Measurements from ENCODE around the gene RTTN. TPM values are rescaled to one million over a fixed set of nuclear protein-coding genes. Genes with fewer than 3 reads are reported as not detected.

The RTTN gene
- total RNA-seq, 6 experiments from 2014 or later, result 7.7 to 15.9 (median 11.7) TPM

DNA sequence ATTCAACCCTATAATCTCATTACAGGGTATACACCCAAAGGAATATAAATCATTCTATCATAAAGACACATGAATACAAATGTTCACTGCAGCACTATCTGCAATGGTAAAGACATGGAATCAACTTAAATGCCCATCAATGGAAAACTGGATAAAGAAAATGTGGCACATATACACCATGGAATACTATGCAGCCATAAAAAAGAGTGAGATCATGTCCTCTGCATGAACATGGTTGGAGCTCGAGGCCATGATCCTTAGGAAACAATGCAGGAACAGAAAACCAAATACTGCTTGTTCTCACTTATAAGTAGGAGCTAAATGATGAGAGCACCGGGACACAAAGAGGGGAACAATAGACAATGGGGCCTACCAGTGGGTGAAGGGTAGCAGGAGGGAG, 169.3 kb downstream of the RTTN start:
- no peak for DNase-seq
- peaks cover 18% of the 10 kb centered on the region for H3K4me1 Mint-ChIP-seq (ENCODE audit: low read depth)
- TF ChIP-seq, protein P1, sequence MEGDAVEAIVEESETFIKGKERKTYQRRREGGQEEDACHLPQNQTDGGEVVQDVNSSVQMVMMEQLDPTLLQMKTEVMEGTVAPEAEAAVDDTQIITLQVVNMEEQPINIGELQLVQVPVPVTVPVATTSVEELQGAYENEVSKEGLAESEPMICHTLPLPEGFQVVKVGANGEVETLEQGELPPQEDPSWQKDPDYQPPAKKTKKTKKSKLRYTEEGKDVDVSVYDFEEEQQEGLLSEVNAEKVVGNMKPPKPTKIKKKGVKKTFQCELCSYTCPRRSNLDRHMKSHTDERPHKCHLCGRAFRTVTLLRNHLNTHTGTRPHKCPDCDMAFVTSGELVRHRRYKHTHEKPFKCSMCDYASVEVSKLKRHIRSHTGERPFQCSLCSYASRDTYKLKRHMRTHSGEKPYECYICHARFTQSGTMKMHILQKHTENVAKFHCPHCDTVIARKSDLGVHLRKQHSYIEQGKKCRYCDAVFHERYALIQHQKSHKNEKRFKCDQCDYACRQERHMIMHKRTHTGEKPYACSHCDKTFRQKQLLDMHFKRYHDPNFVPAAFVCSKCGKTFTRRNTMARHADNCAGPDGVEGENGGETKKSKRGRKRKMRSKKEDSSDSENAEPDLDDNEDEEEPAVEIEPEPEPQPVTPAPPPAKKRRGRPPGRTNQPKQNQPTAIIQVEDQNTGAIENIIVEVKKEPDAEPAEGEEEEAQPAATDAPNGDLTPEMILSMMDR (IDR thresholded peaks at IDR 0.05), result no peak
- no peak overlapping the region for H3K27ac Mint-ChIP-seq
- no peak overlapping the region for H3K4me3 Mint-ChIP-seq
- H3K27me3 Mint-ChIP-seq (ENCODE audit: insufficient read depth), result no peaks in the 10 kb centered on the region
- peaks cover 49% of the 10 kb centered on the region for H3K36me3 Mint-ChIP-seq (ENCODE audit: low read depth)
- no peaks in the 10 kb centered on the region for H3K9me3 Mint-ChIP-seq

DNA sequence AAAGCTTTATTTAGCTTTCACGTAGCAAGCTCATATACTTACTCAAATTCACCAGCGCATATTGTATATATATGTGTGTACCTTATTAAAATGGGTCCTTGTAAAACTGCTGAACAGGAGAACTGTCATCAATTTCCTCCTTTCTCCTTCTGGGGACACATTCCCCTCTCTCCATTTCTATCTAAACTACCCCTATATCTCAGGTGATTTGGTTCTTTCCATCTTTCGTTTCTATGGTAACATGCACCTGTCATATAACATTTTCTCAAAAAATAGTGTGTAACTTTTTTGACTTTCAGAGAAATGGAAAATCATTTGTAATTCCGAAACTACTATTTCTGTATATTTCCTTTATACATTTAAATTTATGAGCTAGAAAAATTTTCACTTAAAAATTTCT, 174.3 kb downstream of the RTTN start:
- H3K4me1 Mint-ChIP-seq (ENCODE audit: low read depth), result no peaks in the 10 kb centered on the region

DNA sequence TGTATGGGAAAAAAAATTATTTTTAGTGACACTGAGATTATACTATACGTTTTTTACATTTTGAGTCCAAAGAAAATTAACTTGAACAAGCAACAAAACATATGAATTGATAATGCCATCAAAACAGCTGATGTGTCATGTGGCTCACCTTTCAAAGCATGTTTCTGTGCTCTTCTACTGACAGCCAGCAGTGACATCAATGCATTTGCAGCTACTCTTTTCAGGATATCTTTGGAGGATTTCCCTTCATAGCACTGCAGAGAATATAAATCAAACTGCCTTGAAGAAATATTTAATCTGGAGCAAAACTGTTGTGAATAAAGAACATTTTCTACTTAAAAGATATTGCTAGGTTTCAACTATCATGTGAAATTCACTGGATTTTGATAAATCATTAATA, 174.8 kb downstream of the RTTN start:
- no peaks in the 10 kb centered on the region for H3K9me3 Mint-ChIP-seq
- H3K27ac Mint-ChIP-seq, result no peak overlapping the region
- no peaks in the 10 kb centered on the region for H3K4me1 Mint-ChIP-seq (ENCODE audit: low read depth)
- H3K36me3 Mint-ChIP-seq (ENCODE audit: low read depth), result peaks cover 34% of the 10 kb centered on the region
- H3K4me3 Mint-ChIP-seq, result no peak overlapping the region
- TF ChIP-seq, protein P1 (IDR thresholded peaks at IDR 0.05), result no peak
- H3K27me3 Mint-ChIP-seq (ENCODE audit: insufficient read depth), result no peaks in the 10 kb centered on the region; the same call in 1 of the 2 replicates
- DNase-seq, result no peak

More for the DNA sequence above, 174.3 kb downstream of the RTTN start:
- H3K27me3 Mint-ChIP-seq (ENCODE audit: insufficient read depth), result no peaks in the 10 kb centered on the region; the same call in 1 of the 2 replicates
- H3K36me3 Mint-ChIP-seq (ENCODE audit: low read depth), result peaks cover 34% of the 10 kb centered on the region
- H3K9me3 Mint-ChIP-seq, result no peaks in the 10 kb centered on the region
- no peak for DNase-seq
- no peak overlapping the region for H3K27ac Mint-ChIP-seq
- H3K4me3 Mint-ChIP-seq, result no peak overlapping the region
- TF ChIP-seq, protein P1 (IDR thresholded peaks at IDR 0.05), result no peak

DNA sequence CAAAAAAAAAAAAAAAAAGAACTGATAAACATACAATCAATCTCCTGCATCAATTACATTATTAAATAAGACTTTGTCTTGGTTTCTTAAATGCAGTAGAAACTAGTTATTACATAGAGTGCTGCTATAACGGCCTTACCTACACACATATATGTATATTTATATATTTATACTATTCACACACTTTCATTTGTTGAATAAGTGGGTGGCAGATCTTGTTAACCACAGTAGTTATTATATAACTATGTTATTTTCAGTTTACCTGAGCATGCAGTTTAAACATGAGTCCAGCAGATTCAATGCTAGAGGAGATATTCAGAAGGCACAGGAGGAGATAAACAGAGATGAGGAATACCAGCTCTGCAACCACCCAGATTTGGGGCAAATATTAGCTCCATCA, 176.3 kb downstream of the RTTN start:
- Mint-ChIP-seq H3K27me3 (ENCODE audit: insufficient read depth) (no peaks in the 10 kb centered on the region; the same call in 1 of the 2 replicates), H3K36me3 (ENCODE audit: low read depth) (peaks cover 36% of the 10 kb centered on the region), H3K27ac (no peak overlapping the region), H3K9me3 (no peaks in the 10 kb centered on the region), H3K4me3 (no peak overlapping the region), H3K4me1 (ENCODE audit: low read depth) (no peaks in the 10 kb centered on the region)
- TF ChIP-seq, protein P1 (IDR thresholded peaks at IDR 0.05), result no peak
- no peak for DNase-seq

DNA sequence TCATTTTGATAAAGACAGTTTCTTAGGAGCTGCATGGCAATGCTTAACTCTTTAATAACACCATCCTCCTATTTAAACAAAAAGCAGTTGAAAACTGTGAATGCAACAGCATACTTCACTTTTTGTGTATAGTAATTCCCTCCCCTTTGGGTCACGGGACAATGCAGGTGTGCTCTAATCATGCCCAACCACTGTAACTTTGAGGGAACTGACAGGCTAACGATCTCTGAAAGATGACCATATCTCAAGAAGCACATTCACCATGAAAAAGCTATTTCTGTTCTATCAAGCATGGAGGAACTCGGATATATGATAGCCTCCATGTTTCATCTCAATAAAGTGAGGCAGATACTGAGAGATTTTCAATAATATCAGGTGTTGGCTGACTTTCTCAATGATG, 176.8 kb downstream of the RTTN start:
- TF ChIP-seq, protein P1 (IDR thresholded peaks at IDR 0.05), result no peak
- Mint-ChIP-seq H3K9me3 (no peaks in the 10 kb centered on the region), H3K36me3 (ENCODE audit: low read depth) (peaks cover 36% of the 10 kb centered on the region), H3K4me3 (no peak overlapping the region), H3K4me1 (ENCODE audit: low read depth) (no peaks in the 10 kb centered on the region), H3K27me3 (ENCODE audit: insufficient read depth) (no peaks in the 10 kb centered on the region; the same call in 1 of the 2 replicates), H3K27ac (no peak overlapping the region)
- no peak for DNase-seq

DNA sequence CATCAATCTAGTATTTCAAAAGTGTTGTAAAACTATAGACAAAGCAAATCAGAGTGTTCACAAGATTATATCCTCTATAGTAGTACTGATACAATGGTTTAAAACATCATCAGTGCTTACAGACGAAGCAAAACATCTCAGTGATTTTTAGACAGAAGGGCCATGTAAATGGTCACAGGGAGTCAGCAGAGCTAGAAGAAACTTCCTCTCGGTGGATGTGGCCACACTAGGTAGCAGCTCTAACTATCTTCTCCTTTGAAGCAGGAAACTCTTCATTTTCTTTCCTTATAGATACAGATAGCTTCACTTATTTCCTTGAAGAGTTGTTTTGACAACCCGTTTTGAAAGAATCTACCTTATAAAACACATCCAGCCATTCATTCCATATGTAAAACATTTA, 177.4 kb downstream of the RTTN start:
- TF ChIP-seq, protein P1 (IDR thresholded peaks at IDR 0.05), result no peak
- Mint-ChIP-seq H3K4me3 (no peak overlapping the region), H3K4me1 (ENCODE audit: low read depth) (peaks cover 5% of the 10 kb centered on the region; the same call in 1 of the 2 replicates), H3K36me3 (ENCODE audit: low read depth) (peaks cover 36% of the 10 kb centered on the region), H3K9me3 (no peaks in the 10 kb centered on the region), H3K27me3 (ENCODE audit: insufficient read depth) (no peaks in the 10 kb centered on the region; the same call in 1 of the 2 replicates), H3K27ac (no peak overlapping the region)
- no peak for DNase-seq

All from HFFc6 (cell line).